GM18519 (cell line): ENCODE measurements around the gene TEX30.

Experiments used
- ATAC-seq: cut with Tn5 transposase; IDR thresholded peaks from one replicate; pipeline ENCODE4 v1.9.1; 2021; ENCODE audit warnings: mild to moderate bottlenecking, moderate library complexity; ENCODE audit not compliant: unreplicated experiment, low FRiP score

The TEX30 gene

GRCh38 chr13:102773441-102774213 is at the start of gene TEX30:
Gene TEX30 (minus strand): TSS chr13:102773786. CDS start chr13:102770026, 3,760 bp downstream.
- ATAC-seq, result peak; percentile 92

- ATAC-seq, result no peak
Measured at GRCh38 chr13:102817907-102818306, 44.3 kb upstream of the TEX30 start.

GRCh38 chr13:102817241-102817640 is 43.7 kb upstream of the TEX30 start:
- ATAC-seq, result no peak

GRCh38 chr13:102816708-102817107 is 43.1 kb upstream of the TEX30 start:
- no peak for ATAC-seq

GRCh38 chr13:102815788-102816187 is 42.2 kb upstream of the TEX30 start:
- no peak for ATAC-seq

- ATAC-seq, result no peak
Measured at GRCh38 chr13:102814793-102815192, 41.2 kb upstream of the TEX30 start.

- no peak for ATAC-seq
Measured at GRCh38 chr13:102814025-102814607, 40.5 kb upstream of the TEX30 start.

- no peak for ATAC-seq
Measured at GRCh38 chr13:102812611-102813287, 39.2 kb upstream of the TEX30 start.

- ATAC-seq, result no peak
Measured at GRCh38 chr13:102807699-102808098, 34.1 kb upstream of the TEX30 start.

GRCh38 chr13:102805680-102806079 is 32.1 kb upstream of the TEX30 start:
- ATAC-seq, result no peak

GRCh38 chr13:102800145-102801041 is 26.8 kb upstream of the TEX30 start:
- ATAC-seq, result peak; percentile 66

GRCh38 chr13:102799426-102800144 is 26.0 kb upstream of the TEX30 start:
- ATAC-seq, result peak; percentile 0

- peak; percentile 75 for ATAC-seq
Measured at GRCh38 chr13:102798581-102799425, 25.2 kb upstream of the TEX30 start, which contains the start of the genes BIVM and POGLUT2. Gene BIVM (plus strand): TSS chr13:102799119. CDS start chr13:102807268, 8,149 bp downstream. Gene POGLUT2 (minus strand): TSS chr13:102798976. CDS start chr13:102798670, 306 bp downstream.

GRCh38 chr13:102793611-102794355 is 20.2 kb upstream of the TEX30 start:
- no peak for ATAC-seq

GRCh38 chr13:102792396-102792795 is 18.8 kb upstream of the TEX30 start:
- ATAC-seq, result no peak

- no peak for ATAC-seq
Measured at GRCh38 chr13:102788683-102789082, 15.1 kb upstream of the TEX30 start.

- ATAC-seq, result no peak
Measured at GRCh38 chr13:102784483-102784882, 10.9 kb upstream of the TEX30 start.

GRCh38 chr13:102781591-102781990 is 8.0 kb upstream of the TEX30 start:
- ATAC-seq, result no peak
